ENCODE results near the gene LRRC7. TPM values are rescaled to one million over a fixed set of nuclear protein-coding genes. Genes with fewer than 3 reads are reported as not detected.

Gene LRRC7
- total RNA-seq, 2 experiments from 2014 or later: not detected

GRCh38 chr1:70117046-70117445, 549.3 kb downstream of the LRRC7 start:
- H3K27me3 Mint-ChIP-seq: peaks cover 2% of the 10 kb centered on the region
- H3K27ac Mint-ChIP-seq: no peak overlapping the region
- intact Hi-C loops (cut with micrococcal nuclease): no loop called here
- ChIA-PET POLR2A (no interaction called here), CTCF (interaction anchor here (1.2 kb wide), 1 partner anchor 16 kb away, joined by 3 read pairs; no protein-coding TSS in a partner anchor)
- H3K4me3 Mint-ChIP-seq: no peak overlapping the region
- H3K9me3 Mint-ChIP-seq: no peaks in the 10 kb centered on the region
- DNase-seq: no peak
- no peaks in the 10 kb centered on the region for H3K36me3 Mint-ChIP-seq
- H3K4me1 Mint-ChIP-seq (ENCODE audit: low read depth): no peaks in the 10 kb centered on the region

- Mint-ChIP-seq H3K27me3 (peaks cover 4% of the 10 kb centered on the region), H3K4me1 (ENCODE audit: low read depth) (peaks cover 3% of the 10 kb centered on the region), H3K4me3 (no peak overlapping the region), H3K27ac (no peak overlapping the region), H3K9me3 (no peaks in the 10 kb centered on the region), H3K36me3 (no peaks in the 10 kb centered on the region)
- intact Hi-C loops (cut with micrococcal nuclease): loop anchor here (5.0 to 10.0 kb wide), 3 partner anchors 88 to 918 kb away; partner anchors contain the start of gene SRSF11
- DNase-seq: no peak
- ChIA-PET POLR2A (no interaction called here), CTCF (interaction anchor here (0.7 to 1.7 kb wide), 5 partner anchors 31 to 373 kb away, joined by 3 to 5 read pairs (median 3); no protein-coding TSS in a partner anchor)
Observed at GRCh38 chr1:70134148-70134547, 566.4 kb downstream of the LRRC7 start.

GRCh38 chr1:70140343-70140742, 572.6 kb downstream of the LRRC7 start:
- intact Hi-C loops (cut with micrococcal nuclease): no loop called here
- DNase-seq: no peak
- no peak overlapping the region for H3K4me3 Mint-ChIP-seq
- ChIA-PET POLR2A (no interaction called here), CTCF (interaction anchor here (0.6 kb wide), 1 partner anchor 21 kb away, joined by 3 read pairs; no protein-coding TSS in a partner anchor)
- no peaks in the 10 kb centered on the region for H3K36me3 Mint-ChIP-seq
- H3K27me3 Mint-ChIP-seq: peaks cover 2% of the 10 kb centered on the region
- H3K27ac Mint-ChIP-seq: no peak overlapping the region
- H3K4me1 Mint-ChIP-seq (ENCODE audit: low read depth): no peaks in the 10 kb centered on the region
- H3K9me3 Mint-ChIP-seq: no peaks in the 10 kb centered on the region

GRCh38 chr1:70140894-70141293, 573.2 kb downstream of the LRRC7 start:
- intact Hi-C loops (cut with micrococcal nuclease): no loop called here
- H3K4me1 Mint-ChIP-seq (ENCODE audit: low read depth): no peaks in the 10 kb centered on the region
- H3K27ac Mint-ChIP-seq: no peak overlapping the region
- POLR2A ChIA-PET: no interaction called here
- H3K4me3 Mint-ChIP-seq: no peak overlapping the region
- H3K27me3 Mint-ChIP-seq: peaks cover 2% of the 10 kb centered on the region
- CTCF ChIA-PET: no interaction called here
- H3K36me3 Mint-ChIP-seq: no peaks in the 10 kb centered on the region
- no peak for DNase-seq
- no peaks in the 10 kb centered on the region for H3K9me3 Mint-ChIP-seq

- peaks cover 2% of the 10 kb centered on the region for H3K27me3 Mint-ChIP-seq
- POLR2A ChIA-PET: no interaction called here
- DNase-seq: no peak
- H3K4me1 Mint-ChIP-seq (ENCODE audit: low read depth): no peaks in the 10 kb centered on the region
- no peaks in the 10 kb centered on the region for H3K36me3 Mint-ChIP-seq
- CTCF ChIA-PET: interaction anchor here (1.7 kb wide), 1 partner anchor 345 kb away, joined by 3 read pairs; no protein-coding TSS in a partner anchor
- intact Hi-C loops (cut with micrococcal nuclease): no loop called here
- H3K9me3 Mint-ChIP-seq: no peaks in the 10 kb centered on the region
- no peak overlapping the region for H3K27ac Mint-ChIP-seq
- H3K4me3 Mint-ChIP-seq: no peak overlapping the region
Observed at GRCh38 chr1:70142075-70142474, 574.4 kb downstream of the LRRC7 start.

GRCh38 chr1:70143048-70143659, 575.4 kb downstream of the LRRC7 start:
- no peak for DNase-seq
- Mint-ChIP-seq H3K4me3 (no peak overlapping the region), H3K9me3 (no peaks in the 10 kb centered on the region), H3K27ac (no peak overlapping the region), H3K4me1 (ENCODE audit: low read depth) (no peaks in the 10 kb centered on the region), H3K36me3 (peaks cover 3% of the 10 kb centered on the region), H3K27me3 (no peaks in the 10 kb centered on the region)
- intact Hi-C loops (cut with micrococcal nuclease): no loop called here
- ChIA-PET POLR2A (no interaction called here), CTCF (interaction anchor here (0.6 to 1.7 kb wide), 2 partner anchors 307 to 344 kb away, joined by 3 read pairs; no protein-coding TSS in a partner anchor)

GRCh38 chr1:70146488-70146887, 578.8 kb downstream of the LRRC7 start:
- Mint-ChIP-seq H3K4me3 (no peak overlapping the region), H3K36me3 (peaks cover 6% of the 10 kb centered on the region), H3K4me1 (ENCODE audit: low read depth) (no peaks in the 10 kb centered on the region), H3K27me3 (no peaks in the 10 kb centered on the region), H3K9me3 (no peaks in the 10 kb centered on the region), H3K27ac (no peak overlapping the region)
- no peak for DNase-seq
- POLR2A ChIA-PET: interaction anchor here (1.2 kb wide), 1 partner anchor 22 kb away, joined by 3 read pairs; no protein-coding TSS in a partner anchor
- intact Hi-C loops (cut with micrococcal nuclease): no loop called here
- CTCF ChIA-PET: no interaction called here

GRCh38 chr1:70150444-70150843, 582.7 kb downstream of the LRRC7 start:
- no peak overlapping the region for H3K4me3 Mint-ChIP-seq
- ChIA-PET CTCF (no interaction called here), POLR2A (no interaction called here)
- no peak overlapping the region for H3K27ac Mint-ChIP-seq
- DNase-seq: no peak
- H3K36me3 Mint-ChIP-seq: peaks cover 7% of the 10 kb centered on the region
- no peaks in the 10 kb centered on the region for H3K9me3 Mint-ChIP-seq
- no peaks in the 10 kb centered on the region for H3K27me3 Mint-ChIP-seq
- intact Hi-C loops (cut with micrococcal nuclease): no loop called here
- H3K4me1 Mint-ChIP-seq (ENCODE audit: low read depth): no peaks in the 10 kb centered on the region

GRCh38 chr1:70153739-70154138, 586.0 kb downstream of the LRRC7 start:
- no peak for DNase-seq
- intact Hi-C loops (cut with micrococcal nuclease): no loop called here
- Mint-ChIP-seq H3K36me3 (peaks cover 7% of the 10 kb centered on the region), H3K27ac (no peak overlapping the region), H3K4me3 (no peak overlapping the region), H3K4me1 (ENCODE audit: low read depth) (no peaks in the 10 kb centered on the region), H3K27me3 (no peaks in the 10 kb centered on the region), H3K9me3 (no peaks in the 10 kb centered on the region)
- POLR2A ChIA-PET: interaction anchor here (0.6 kb wide), 1 partner anchor 330 kb away, joined by 3 read pairs; no protein-coding TSS in a partner anchor
- CTCF ChIA-PET: no interaction called here

GRCh38 chr1:70156529-70157120, 588.9 kb downstream of the LRRC7 start:
- no peaks in the 10 kb centered on the region for H3K9me3 Mint-ChIP-seq
- intact Hi-C loops (cut with micrococcal nuclease): no loop called here
- POLR2A ChIA-PET: no interaction called here

GRCh38 chr1:70164350-70164749, 596.6 kb downstream of the LRRC7 start:
- H3K27me3 Mint-ChIP-seq: no peaks in the 10 kb centered on the region
- CTCF ChIA-PET: no interaction called here
- POLR2A ChIA-PET: no interaction called here
- no peak for DNase-seq
- H3K4me1 Mint-ChIP-seq (ENCODE audit: low read depth): peaks cover 6% of the 10 kb centered on the region
- H3K36me3 Mint-ChIP-seq: peaks cover 30% of the 10 kb centered on the region
- H3K27ac Mint-ChIP-seq: no peak overlapping the region
- H3K9me3 Mint-ChIP-seq: no peaks in the 10 kb centered on the region
- H3K4me3 Mint-ChIP-seq: no peak overlapping the region
- intact Hi-C loops (cut with micrococcal nuclease): no loop called here

More at GRCh38 chr1:70156529-70157120, 588.9 kb downstream of the LRRC7 start:
- no peaks in the 10 kb centered on the region for H3K27me3 Mint-ChIP-seq
- peaks cover 14% of the 10 kb centered on the region for H3K36me3 Mint-ChIP-seq
- no peak overlapping the region for H3K27ac Mint-ChIP-seq
- no peaks in the 10 kb centered on the region for H3K4me1 Mint-ChIP-seq (ENCODE audit: low read depth)
- DNase-seq: no peak
- CTCF ChIA-PET: no interaction called here
- no peak overlapping the region for H3K4me3 Mint-ChIP-seq

- ChIA-PET CTCF (no interaction called here), POLR2A (interaction anchor here (1.0 to 1.4 kb wide), 2 partner anchors 22 to 242 kb away, joined by 3 read pairs; partner anchors contain the start of gene CTH)
- Mint-ChIP-seq H3K9me3 (no peaks in the 10 kb centered on the region), H3K4me1 (ENCODE audit: low read depth) (peaks cover 11% of the 10 kb centered on the region), H3K36me3 (peaks cover 21% of the 10 kb centered on the region), H3K27ac (no peak overlapping the region), H3K27me3 (no peaks in the 10 kb centered on the region), H3K4me3 (no peak overlapping the region)
- intact Hi-C loops (cut with micrococcal nuclease): no loop called here
- no peak for DNase-seq
Observed at GRCh38 chr1:70168283-70168682, 600.6 kb downstream of the LRRC7 start.

All from activated CD4-positive, alpha-beta memory T cell treated with anti-CD3 and anti-CD28 coated beads for 36 hours (primary cell).